Measurements from ENCODE around the gene GTPBP1.

Gene GTPBP1

DNA sequence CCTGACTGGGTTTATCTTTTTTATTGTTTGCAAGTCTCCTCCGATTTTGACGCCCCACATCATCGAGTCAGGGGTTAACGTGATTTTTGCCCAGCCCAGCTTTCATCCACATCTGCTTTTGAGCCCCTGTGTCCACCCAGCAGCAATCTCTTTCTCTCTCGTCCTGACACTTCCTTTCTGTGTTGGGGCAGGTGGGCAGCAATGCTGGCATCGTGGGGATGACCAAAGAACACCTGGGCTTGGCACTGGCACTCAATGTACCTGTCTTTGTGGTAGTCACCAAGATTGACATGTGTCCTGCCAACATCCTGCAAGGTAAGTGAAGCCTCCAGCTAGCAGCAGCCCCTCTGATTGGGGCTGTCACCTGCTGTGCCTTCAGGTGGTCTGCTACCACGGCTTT, 15.8 kb downstream of the GTPBP1 start:
- TF ChIP-seq, protein P1, sequence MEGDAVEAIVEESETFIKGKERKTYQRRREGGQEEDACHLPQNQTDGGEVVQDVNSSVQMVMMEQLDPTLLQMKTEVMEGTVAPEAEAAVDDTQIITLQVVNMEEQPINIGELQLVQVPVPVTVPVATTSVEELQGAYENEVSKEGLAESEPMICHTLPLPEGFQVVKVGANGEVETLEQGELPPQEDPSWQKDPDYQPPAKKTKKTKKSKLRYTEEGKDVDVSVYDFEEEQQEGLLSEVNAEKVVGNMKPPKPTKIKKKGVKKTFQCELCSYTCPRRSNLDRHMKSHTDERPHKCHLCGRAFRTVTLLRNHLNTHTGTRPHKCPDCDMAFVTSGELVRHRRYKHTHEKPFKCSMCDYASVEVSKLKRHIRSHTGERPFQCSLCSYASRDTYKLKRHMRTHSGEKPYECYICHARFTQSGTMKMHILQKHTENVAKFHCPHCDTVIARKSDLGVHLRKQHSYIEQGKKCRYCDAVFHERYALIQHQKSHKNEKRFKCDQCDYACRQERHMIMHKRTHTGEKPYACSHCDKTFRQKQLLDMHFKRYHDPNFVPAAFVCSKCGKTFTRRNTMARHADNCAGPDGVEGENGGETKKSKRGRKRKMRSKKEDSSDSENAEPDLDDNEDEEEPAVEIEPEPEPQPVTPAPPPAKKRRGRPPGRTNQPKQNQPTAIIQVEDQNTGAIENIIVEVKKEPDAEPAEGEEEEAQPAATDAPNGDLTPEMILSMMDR (IDR thresholded peaks at IDR 0.05), result no peak

DNA sequence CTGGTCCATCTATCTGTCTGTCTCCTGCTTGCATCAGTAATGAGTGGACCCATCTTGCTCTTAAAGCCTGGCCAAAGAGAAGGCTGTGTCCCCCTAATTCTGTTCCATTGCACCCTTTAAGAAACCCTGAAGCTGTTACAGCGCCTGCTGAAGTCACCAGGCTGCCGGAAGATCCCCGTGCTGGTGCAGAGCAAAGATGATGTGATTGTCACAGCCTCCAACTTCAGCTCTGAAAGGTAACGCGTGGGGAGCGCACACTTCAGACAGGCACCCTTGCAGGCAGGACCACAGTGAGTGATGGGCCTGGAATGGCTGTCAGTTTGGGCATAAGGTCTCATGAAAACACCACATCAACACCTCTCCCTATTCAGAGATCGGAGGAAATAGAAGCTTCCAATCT, 18.4 kb downstream of the GTPBP1 start:
- TF ChIP-seq, protein P1 (IDR thresholded peaks at IDR 0.05), result no peak

DNA sequence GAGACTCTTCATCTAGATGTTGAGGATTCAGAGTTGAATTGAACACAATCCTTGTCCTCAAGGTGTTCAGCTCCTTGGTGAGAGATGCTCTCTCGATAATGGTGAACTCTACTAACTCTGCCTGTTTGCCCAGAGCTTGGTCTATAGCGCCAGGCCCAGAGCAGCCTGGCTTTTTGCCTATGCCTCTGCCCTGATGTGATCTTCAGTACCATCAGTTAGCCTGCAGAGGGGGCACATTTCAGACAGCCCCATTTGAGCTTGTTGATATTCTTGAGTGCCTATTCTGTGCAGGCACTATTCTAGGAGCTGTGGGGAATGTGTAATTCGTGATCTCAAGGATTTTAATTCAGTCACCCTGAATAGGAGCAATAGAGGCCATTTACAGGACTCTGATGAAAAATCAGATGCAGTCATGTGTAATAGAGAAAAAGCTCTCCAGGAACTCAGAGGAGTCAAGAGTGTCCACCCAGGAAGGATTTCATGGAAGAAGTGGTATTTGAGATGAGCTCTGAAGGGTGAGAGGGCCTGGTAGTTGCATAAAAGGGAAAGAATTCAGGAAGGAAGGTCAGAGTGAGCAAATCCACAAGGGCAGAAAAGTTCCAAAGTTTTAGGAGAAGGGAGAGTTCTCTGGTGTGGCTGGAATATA, 19.3 kb downstream of the GTPBP1 start:
- TF ChIP-seq, protein P1 (IDR thresholded peaks at IDR 0.05), result peak; percentile 54

DNA sequence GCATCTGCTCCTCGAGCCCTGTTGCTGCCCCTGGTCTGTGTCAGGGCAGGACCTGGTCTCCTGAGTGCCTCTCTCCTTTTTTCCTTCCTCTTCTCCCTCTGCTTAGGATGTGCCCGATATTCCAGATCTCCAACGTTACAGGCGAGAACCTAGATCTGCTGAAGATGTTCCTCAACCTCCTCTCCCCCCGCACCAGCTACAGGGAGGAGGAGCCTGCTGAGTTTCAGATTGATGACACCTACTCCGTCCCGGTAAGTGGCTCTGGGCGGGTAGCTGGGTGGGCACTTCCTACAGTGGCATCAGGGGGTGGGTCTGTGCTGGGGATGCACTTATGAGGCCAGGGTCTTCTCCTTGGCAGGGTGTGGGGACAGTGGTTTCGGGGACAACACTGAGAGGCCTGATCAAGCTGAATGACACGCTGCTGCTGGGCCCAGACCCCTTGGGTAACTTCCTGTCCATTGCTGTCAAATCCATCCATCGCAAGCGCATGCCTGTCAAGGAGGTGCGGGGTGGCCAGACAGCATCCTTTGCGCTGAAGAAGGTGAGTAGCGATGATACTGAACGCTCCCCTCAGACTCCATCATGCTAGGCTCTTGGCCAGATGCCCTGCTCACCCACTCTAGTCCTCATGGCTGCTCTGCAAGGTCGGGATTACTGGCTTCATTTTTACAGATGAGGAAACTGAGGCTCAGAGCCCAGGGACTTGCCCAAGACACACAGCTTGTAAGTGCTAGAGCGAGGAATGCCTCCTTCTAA, 20.3 kb downstream of the GTPBP1 start:
- TF ChIP-seq, protein P1 (IDR thresholded peaks at IDR 0.05), result no peak

DNA sequence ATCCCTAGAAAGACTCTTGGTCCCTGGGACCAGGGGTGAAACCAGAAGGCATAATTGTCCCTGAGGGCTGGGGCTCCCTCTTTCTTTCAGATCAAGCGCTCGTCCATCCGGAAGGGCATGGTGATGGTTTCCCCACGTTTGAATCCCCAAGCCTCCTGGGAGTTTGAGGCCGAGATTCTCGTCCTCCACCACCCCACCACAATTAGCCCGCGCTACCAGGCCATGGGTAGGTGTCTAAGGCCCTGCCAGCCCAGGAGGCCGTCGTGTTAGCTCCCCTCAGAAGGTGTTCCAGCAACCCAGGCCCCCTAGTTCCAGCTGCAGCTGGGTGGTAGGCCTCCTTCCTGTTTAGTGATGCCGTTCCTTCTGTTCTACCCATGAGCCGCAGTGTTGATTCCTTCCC, 21.4 kb downstream of the GTPBP1 start:
- TF ChIP-seq, protein P1 (IDR thresholded peaks at IDR 0.05), result no peak

DNA sequence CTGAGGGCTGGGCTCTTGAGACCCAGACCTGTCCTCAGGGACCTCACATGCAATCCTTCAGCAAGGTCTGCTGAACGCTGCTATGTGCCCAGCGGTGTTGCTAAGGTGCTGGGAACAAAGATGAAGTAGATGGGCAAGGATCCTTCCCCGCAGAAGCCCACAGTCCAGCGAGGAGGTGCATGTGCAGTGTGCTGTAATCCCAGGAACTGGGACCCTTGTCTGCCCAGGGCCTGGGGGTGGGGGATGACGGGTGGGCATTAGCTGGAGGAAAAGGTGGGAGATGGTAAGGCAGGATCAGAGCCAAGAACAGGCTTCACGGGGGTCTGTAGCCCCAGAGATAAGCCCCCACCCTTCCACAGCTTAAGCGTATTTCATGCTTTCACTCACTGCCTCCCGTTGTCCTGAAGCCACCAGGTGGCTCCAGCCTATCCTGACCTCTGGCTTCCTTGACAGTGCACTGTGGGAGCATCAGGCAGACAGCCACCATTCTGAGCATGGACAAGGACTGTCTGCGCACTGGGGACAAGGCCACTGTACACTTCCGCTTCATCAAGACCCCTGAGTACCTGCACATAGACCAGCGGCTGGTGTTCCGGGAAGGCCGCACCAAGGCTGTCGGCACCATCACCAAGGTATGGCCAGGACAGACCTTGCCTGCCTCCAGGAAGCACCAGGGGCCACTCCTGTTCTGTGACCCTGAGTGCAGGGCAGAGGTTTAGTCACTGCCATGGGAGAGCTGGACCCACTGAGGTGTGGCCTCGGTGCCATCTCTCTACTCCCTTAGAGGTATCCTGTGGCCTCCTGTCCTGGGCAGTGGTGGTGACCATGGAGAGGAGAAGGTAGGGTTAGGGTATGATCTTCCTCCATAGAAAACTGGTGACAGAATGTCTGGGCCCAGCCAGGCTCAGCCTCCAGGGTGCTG, 22.0 kb downstream of the GTPBP1 start:
- TF ChIP-seq, protein P1 (IDR thresholded peaks at IDR 0.05), result no peak

Data from LNCAP (cell line).